ENCODE results near the gene CIB4.

DNA sequence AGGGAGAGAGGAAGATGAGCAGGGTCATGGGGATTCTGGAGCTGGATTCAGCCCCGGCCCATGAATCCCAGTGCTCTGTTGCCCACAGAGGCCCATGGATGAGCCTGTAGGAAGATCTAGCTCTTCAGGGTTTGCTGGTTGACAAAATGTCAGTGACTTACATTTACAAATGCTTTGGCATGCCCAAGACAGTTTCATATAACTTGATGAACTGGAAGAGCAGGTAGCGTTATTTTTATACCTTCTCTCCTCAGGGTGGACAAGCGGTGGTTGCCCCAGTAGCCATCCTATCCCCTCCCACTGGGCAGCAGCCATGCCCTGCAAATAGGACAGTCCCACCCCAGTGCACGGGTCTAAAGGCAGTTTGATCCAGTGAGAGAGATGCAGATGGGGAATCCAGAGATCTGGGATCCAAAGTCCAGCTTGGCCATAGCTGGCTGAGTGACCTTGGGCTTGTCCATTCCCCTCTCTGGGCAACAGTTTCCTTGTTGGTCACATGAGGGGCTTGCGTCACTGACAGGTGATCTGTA lies 29.8 kb upstream of the CIB4 start:
- TF ChIP-seq POLR2A (IDR thresholded peaks at IDR 0.05; ENCODE audit: low read length) (no peak), GATA1 (IDR thresholded peaks at IDR 0.05; ENCODE audit: low read depth, low read length) (no peak)
